Measurements from ENCODE around the gene GRID1.

Gene GRID1

GRCh38 chr10:86310702-86311101, 55.9 kb downstream of the GRID1 start:
- no peak for DNase-seq

GRCh38 chr10:86310291-86310690, 56.3 kb downstream of the GRID1 start:
- DNase-seq = no peak

GRCh38 chr10:86308056-86308455, 58.5 kb downstream of the GRID1 start:
- DNase-seq = no peak

GRCh38 chr10:86306628-86307278, 59.8 kb downstream of the GRID1 start:
- no peak for DNase-seq

- no peak for DNase-seq
Observed at GRCh38 chr10:86305521-86305920, 61.1 kb downstream of the GRID1 start.

GRCh38 chr10:86304436-86304835, 62.2 kb downstream of the GRID1 start:
- DNase-seq = no peak

GRCh38 chr10:86303626-86304025, 63.0 kb downstream of the GRID1 start:
- DNase-seq = no peak

- DNase-seq = no peak
Observed at GRCh38 chr10:86301971-86302370, 64.6 kb downstream of the GRID1 start.

- no peak for DNase-seq
Observed at GRCh38 chr10:86300931-86301830, 65.4 kb downstream of the GRID1 start.

GRCh38 chr10:86300399-86300925, 66.1 kb downstream of the GRID1 start:
- no peak for DNase-seq

GRCh38 chr10:86299562-86299961, 67.0 kb downstream of the GRID1 start:
- no peak for DNase-seq

- no peak for DNase-seq
Observed at GRCh38 chr10:86298501-86299001, 68.0 kb downstream of the GRID1 start.

GRCh38 chr10:86295791-86296190, 70.8 kb downstream of the GRID1 start:
- DNase-seq = no peak

- DNase-seq = no peak
Observed at GRCh38 chr10:86295351-86295750, 71.2 kb downstream of the GRID1 start.

GRCh38 chr10:86294346-86295265, 72.0 kb downstream of the GRID1 start:
- DNase-seq = no peak

GRCh38 chr10:86293396-86293791, 73.2 kb downstream of the GRID1 start:
- no peak for DNase-seq

- no peak for DNase-seq
Observed at GRCh38 chr10:86292462-86293395, 73.9 kb downstream of the GRID1 start.

GRCh38 chr10:86291616-86292340, 74.8 kb downstream of the GRID1 start:
- no peak for DNase-seq

- no peak for DNase-seq
Observed at GRCh38 chr10:86290933-86291615, 75.5 kb downstream of the GRID1 start.

- no peak for DNase-seq
Observed at GRCh38 chr10:86289577-86289868, 77.1 kb downstream of the GRID1 start.

All from CD4-positive, alpha-beta T cell treated with Interleukin-1 beta for 1 hour (primary cell).